ENCODE results near the gene SH3RF3.

Gene SH3RF3

DNA sequence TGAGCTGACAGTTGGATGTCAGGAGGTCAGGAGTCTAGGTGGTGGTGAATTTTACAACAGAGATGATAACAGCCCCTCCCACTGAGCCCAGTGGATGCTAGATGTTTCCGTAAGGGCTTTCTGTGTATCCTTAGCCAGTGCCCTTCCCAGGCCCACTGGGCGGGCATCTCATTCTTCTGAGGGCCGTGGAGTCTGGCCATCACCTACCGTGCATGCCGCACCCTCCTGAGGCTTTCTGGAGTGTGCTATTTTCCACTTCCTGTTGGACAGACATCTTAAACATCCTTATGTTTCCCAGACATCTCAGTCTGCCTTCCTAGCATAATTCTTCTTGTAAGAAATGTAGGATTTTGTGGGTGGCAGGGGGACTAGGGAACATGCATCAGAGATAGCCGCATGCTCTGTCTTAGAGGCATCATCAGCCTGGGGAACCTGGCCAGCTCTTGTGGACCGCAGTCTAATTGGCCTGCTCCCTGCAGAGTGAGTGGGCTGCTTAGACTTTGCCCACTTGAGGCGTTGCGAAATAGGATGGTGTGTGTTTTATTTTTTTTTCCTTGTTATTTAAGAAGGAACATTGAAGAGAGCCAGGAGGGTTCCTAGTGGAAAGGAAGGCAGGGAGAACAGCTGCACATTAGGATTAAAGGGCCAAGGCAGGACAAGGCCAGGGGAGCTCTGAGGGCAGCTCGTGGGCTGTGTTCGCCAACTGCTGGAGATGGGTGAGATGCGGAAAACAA is 135.8 kb downstream of the SH3RF3 start:
- DNase-seq (ENCODE audit: low read depth): no peak

GRCh38 chr2:109265369-109265768 is 136.4 kb downstream of the SH3RF3 start:
- DNase-seq (ENCODE audit: low read depth): no peak

DNA sequence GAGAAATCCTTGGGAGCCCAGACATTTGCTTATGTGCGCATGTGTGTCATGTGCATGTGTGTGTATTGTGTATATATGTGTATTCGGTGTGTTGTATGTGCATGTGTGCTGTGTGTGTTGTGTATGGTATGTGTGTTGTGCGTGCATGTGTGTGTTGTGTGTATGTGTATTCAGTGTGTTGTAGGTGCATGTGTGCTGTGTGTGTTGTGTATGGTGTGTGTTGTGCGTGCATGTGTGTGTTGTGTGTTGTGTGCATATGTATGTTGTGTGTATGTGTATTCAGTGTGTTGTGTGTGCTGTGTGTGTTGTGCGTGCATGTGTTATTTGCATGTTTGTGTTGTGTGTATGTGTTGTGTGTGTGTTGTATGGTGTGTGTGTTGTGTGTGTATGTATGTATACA is 136.9 kb downstream of the SH3RF3 start:
- DNase-seq (ENCODE audit: low read depth): no peak

DNA sequence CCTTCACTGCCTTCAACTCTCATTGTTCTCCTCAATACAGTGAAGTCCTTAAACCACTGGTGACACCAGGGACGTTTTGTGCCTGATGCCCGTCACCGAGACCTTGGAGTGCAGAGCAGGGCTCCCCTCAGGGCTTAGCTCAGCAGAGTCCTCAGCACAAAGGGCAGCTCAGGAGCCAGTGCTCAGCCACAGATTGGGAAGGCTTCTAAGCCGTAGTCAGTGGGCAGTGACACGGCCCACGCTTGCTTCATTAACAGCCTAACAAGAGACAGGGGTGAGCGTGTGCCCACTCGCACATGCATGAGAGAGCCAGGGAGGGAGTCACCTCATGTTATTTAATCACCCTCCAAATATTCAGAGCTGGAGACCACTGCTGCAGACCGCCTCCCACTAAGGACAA is 137.5 kb downstream of the SH3RF3 start:
- no peak for DNase-seq (ENCODE audit: low read depth)

DNA sequence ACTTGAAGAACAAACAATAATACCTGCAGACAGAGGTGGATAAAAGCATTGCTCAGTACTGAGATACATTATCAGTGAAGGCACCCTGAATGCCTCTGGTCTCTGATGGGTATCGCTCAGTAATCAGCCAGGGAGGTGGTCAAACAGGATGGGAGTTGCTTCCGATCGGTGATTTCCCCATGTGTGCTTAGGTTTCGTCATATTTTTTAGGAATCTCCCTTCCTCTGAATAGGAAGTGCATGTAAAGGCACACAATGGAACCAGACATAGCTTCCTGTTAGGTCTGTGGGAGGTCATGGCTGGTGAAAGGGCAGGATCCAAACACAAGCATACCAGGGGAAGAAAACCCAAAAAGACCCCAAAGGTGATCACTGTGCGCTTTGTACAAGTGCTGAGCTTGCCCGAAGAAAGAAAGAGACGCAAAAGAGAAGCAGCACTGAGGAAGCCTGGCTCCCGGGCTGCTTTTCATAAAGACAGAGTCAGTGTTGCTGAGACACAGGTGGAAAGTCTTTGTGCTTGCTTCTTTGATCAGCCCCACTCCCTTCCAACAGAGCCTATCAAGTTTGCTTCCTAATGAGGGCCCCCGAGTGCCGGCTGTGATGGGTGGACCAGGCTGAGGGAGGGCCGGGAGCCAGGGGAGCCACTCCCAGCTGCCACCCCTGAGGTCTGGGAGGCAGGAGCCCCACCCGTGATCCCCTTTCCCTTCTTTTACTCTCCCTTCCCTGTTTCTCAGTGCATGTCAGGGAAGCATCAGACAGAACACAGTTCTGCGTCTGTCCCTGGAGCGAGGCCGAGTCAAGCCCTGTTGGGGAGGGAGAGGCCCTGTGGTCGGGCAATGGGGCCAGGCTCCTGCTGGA is 138.2 kb downstream of the SH3RF3 start:
- DNase-seq (ENCODE audit: low read depth): no peak

GRCh38 chr2:109268916-109269315 is 139.9 kb downstream of the SH3RF3 start:
- no peak for DNase-seq (ENCODE audit: low read depth)

DNA sequence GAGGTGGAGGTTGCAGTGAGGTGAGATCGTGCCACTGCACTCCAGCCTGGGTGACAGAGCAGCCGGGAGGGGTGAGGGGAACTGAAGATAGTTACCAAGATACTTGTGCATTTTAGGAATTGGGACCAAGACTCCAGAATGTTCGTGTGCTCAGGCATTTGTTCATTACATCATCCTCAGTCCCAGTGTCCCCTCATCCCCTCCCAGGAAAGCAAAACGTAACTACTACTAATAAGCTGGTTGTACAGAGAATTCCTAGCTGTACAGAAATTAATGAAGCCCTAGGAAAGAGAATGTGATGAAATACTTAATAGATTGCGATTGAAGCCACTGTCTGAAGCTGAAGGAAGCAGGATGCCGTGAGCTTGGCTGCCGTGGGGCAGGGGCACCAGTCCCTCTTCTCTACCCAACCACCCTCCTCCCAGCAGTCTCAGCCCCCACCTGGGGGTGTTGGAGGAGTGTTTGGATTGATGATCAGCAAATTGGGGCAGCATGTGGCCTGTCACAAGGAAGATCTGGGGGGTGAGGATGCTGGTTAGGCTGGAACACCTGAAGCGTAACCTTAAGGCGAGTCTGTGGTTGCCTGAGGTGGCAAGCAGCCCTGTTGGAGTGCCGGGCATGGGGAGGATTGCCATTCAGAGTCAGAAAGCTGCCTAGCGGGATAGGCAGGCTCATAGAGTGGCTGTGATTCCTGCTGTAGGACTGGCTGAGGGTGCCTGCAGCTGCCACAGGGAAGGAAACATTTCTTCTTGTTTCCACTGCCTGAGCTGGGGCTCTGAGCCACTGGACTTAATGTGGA is 140.9 kb downstream of the SH3RF3 start:
- no peak for DNase-seq (ENCODE audit: low read depth)

DNA sequence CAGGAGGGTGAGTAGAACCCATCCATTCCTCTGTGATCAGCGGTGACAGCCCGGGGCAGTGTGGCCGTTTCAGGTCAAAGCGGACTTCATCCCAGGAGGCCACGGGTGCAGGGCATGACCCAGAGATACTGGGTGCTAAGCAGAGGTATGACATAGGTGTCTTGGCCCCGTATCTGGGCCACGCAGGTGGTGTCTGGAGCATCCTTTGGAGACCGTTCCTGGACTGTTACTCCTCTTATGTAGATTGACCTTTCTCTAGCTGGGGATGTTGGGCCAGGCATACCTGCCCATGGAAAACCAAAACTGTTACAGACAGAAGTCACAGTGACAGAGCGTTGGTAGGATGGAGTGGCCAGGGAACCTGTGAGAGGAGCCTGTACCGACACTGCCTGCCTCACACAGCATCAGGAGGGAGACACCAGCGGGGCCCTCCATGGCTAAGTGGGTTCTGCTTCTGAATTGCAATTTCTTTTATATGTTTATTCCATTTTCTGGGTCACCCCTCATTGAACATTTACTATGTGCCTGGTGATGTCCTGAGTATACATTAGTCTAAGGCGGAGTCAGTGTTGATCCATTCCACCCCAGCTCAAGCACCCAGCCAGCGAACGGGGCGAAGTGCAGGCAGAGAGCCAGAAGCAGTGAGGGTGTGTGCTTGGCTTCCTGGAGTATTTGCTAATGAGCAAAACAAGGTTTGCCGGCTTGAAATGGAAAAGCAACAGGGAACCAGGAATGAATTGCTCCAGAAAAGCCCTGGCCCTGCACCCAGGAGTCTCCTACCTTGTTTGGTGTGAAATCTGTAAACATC is 141.7 kb downstream of the SH3RF3 start:
- no peak for DNase-seq (ENCODE audit: low read depth)

DNA sequence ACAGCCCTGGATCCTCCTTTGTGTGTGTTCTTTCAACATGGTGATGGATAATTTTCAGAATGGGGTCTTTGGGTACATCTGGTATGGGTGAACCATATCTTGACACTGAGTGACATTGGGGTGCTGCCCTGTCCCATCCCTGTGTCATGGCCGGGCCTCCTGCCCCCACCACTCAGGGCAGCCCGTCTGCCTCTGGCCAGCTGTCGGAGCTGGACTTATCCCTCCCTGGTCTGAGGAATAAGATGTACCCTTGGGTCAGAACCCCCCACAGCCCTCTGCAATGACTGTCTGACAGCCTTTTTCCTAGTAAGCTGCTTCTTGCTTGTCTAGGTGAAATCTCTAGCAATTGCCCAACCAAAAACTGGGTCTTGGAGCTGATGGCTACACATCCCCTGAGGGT is 142.9 kb downstream of the SH3RF3 start:
- no peak for DNase-seq (ENCODE audit: low read depth)

DNA sequence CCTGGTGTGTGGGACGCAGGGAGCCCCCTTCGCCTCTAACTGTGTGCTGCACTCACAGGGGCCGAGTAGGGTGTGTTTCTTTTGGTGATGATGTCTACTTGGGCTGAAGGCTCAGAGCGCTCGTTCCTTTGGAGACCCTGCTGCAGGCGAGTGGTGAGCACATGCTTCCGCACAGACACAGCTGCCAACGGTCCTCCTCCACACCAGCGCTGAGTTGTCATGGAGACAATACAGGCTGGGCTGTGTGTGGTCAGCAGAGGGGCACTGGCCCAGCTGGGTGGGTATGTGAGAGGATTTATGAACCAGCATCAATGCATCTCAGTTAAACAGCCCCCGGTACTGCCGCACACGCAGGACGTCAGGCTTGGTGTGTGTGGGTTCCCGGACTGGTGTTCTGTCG is 143.5 kb downstream of the SH3RF3 start:
- DNase-seq (ENCODE audit: low read depth): no peak

GRCh38 chr2:109275120-109276012 is 146.4 kb downstream of the SH3RF3 start:
- DNase-seq (ENCODE audit: low read depth): no peak

- DNase-seq (ENCODE audit: low read depth): no peak
These were observed 148.4 kb downstream of the SH3RF3 start for GRCh38 chr2:109277406-109277805.

DNA sequence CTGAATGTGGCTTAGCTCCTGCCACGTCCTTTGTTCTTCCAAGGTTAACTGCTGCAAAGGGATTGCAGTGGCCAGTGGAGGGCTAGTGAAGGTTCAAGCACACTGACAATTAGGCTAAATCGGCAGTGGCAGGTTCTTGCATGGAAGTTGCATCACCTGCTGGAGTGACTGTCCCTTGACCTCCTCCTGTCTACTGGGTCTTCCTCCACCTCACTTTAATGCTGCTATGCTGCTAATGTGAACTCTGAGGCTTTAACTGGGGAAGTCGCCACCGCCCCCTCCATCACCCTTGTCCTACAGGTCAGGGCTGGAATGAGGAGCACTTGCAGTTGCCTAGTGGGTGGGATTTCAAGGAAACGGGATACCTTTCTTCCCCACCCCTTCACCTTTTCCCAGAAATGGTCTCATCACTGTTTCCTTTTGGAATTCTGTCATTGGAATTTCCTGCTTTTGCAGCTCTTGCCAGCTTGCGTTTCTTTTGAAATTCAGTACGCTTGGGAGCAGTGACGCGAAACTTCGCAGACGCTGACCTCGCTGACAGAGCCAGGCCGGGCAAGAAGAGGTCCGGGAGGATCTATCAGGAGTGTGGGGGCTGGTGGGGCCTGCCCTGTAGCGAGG is 150.3 kb downstream of the SH3RF3 start:
- DNase-seq (ENCODE audit: low read depth): no peak

GRCh38 chr2:109280804-109281203 is 151.8 kb downstream of the SH3RF3 start:
- no peak for DNase-seq (ENCODE audit: low read depth)

- DNase-seq (ENCODE audit: low read depth): no peak
These were observed 153.4 kb downstream of the SH3RF3 start for GRCh38 chr2:109282360-109282759.

DNA sequence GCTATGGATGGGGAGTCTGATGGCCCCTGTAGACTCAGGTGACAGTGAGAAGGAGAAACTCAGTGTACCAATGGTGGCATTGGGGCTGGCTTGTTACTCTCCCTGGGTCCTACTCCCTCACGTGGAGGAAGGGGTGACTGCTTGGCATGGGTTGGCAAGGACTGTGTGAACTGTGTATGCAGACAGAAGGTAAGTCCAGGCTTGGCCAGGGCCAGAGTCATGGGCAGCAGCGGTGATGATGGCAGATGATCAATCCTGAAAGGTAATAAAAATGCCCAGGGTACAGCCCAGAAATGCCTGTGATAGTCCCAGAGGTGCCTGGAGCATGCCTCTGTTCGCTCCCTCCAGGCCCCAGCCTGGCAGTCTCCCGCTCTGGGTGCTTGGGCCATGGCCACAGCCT is 153.9 kb downstream of the SH3RF3 start:
- DNase-seq (ENCODE audit: low read depth): no peak

GRCh38 chr2:109284826-109285225 is 155.8 kb downstream of the SH3RF3 start:
- DNase-seq (ENCODE audit: low read depth): no peak

- no peak for DNase-seq (ENCODE audit: low read depth)
These were observed 156.2 kb downstream of the SH3RF3 start for GRCh38 chr2:109285244-109285651.

DNA sequence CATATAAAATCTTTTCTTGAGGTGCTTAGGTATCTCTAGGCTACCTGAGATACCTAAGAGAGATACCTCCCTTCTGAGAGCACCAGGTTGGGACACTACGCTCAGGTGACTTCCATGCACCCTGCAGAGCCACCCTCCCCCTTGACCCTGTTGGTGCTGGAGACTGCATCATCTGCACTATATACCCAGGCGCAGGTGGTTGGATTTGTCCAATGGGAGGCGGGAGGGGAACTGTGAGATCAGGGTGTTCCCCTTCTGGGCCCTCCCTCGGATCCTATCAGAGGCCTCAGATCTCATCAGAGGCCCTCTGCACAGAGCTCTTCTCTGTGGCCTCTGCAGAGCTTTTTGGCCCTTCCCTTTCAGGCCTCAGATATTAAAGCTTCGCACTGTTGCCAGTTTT is 158.4 kb downstream of the SH3RF3 start:
- DNase-seq (ENCODE audit: low read depth): no peak

GRCh38 chr2:109287838-109288237 is 158.8 kb downstream of the SH3RF3 start:
- DNase-seq (ENCODE audit: low read depth): no peak

Data from stimulated activated CD8-positive, alpha-beta memory T cell treated with anti-CD3 and anti-CD28 coated beads, Interleukin-4, amount 100 ng/mL, for 24 hours (primary cell).